Measurements from ENCODE around the gene ADTRP. TPM values are rescaled to one million over a fixed set of nuclear protein-coding genes. Genes with fewer than 3 reads are reported as not detected.

ADTRP gene
- total RNA-seq, 4 donors from 2014 or later: 119 to 199 (median 181) TPM

DNA sequence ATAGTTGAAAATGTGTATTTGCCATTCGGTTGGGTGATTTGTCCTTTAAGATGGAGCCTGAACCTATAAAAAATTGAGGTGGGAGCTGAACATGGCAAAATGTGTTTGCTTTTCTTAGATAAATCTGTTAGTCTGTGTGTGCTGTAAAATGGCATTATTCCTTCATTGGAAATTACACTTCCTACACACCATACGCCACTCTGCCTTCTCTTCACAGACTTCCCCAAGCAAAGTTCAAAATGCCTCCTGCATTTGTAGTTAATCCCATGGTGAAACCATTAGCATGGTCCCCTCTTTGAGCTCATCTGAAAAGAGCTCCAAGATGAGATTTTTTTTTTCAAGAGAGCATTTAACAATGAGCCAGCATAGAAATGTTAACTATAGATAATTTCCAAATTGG, 567 bp downstream of the ADTRP start:
- DNase-seq: no peak

DNA sequence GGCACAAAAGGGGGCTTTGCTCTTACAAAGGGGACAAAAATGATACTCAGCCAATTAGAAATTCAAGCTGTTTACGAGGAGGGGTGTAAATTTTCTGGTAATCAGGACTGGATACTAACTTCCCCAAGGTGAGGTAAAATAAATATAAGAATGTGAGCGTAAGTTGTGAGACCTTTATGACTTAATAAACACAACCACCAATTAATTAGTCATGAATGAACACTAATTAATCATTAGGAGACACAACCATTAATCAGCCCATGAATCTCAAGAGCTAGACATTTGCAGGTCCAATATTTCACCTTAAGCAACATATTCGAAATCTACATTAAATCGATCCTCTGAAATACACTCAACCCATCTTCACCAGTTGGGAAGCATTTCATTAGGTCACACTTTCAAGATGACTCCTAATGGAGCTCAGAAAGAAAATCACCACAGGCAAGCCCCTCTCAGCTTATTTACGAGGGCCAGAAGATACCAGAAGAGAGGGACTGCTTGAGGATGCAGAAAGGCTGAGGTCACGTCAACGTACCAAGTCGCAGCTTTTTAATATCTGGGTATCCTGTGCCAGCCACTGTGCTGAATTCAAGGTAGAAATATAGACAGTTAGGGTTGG, 2.7 kb downstream of the ADTRP start:
- intact Hi-C loops (cut with DNase I; ENCODE audit: low total_unique reads) (no loop called here), in situ Hi-C loops (cut with MboI; ENCODE audit: low pct_ligation_motif_present in 1 of 4, low pct_unique_long_range_greater_than_20kb in 1 of 4, low sequenced_read_pairs in 3 of 4) (no loop called here)
- DNase-seq: no peak
- TF ChIP-seq POLR2A (IDR thresholded peaks at IDR 0.05) (no peak), POLR2AphosphoS5 (IDR thresholded peaks at IDR 0.05) (no peak), EP300 (IDR thresholded peaks at IDR 0.05; ENCODE audit: low read depth) (no peak)
- TF ChIP-seq, protein P1, sequence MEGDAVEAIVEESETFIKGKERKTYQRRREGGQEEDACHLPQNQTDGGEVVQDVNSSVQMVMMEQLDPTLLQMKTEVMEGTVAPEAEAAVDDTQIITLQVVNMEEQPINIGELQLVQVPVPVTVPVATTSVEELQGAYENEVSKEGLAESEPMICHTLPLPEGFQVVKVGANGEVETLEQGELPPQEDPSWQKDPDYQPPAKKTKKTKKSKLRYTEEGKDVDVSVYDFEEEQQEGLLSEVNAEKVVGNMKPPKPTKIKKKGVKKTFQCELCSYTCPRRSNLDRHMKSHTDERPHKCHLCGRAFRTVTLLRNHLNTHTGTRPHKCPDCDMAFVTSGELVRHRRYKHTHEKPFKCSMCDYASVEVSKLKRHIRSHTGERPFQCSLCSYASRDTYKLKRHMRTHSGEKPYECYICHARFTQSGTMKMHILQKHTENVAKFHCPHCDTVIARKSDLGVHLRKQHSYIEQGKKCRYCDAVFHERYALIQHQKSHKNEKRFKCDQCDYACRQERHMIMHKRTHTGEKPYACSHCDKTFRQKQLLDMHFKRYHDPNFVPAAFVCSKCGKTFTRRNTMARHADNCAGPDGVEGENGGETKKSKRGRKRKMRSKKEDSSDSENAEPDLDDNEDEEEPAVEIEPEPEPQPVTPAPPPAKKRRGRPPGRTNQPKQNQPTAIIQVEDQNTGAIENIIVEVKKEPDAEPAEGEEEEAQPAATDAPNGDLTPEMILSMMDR (IDR thresholded peaks at IDR 0.05): no peak
- Histone ChIP-seq H3K36me3 (no peaks in the 10 kb centered on the region), H3K27me3 (no peaks in the 10 kb centered on the region), H3K4me1 (peaks cover 9 to 16% (median 14%) of the 10 kb centered on the region in 4 donors), H3K9me3 (no peaks in the 10 kb centered on the region), H3K27ac (no peak overlapping the region), H3K4me3 (no peak overlapping the region)
- 93 to 94% methylated on average over 8 of the region's 8 CpGs for WGBS, 2 donors (ENCODE audit: low coverage in 1 of 2)

More for the DNA sequence above, 567 bp downstream of the ADTRP start:
- intact Hi-C loops (cut with DNase I; ENCODE audit: low total_unique reads) (no loop called here), in situ Hi-C loops (cut with MboI; ENCODE audit: low pct_ligation_motif_present in 1 of 4, low pct_unique_long_range_greater_than_20kb in 1 of 4, low sequenced_read_pairs in 3 of 4) (no loop called here)
- H3K36me3 ChIP-seq: no peaks in the 10 kb centered on the region
- H3K27ac ChIP-seq: peak overlapping the region; percentile 83 to 88 (median 84)
- peak overlapping the region in 3 of 4 donors; percentile 6 to 36 (median 26) for H3K4me3 ChIP-seq
- whole genome bisulfite sequencing, 2 donors (ENCODE audit: low coverage in 1 of 2): 48 to 72% methylated on average over 2 of the region's 2 CpGs
- peaks cover 4 to 11% (median 7%) of the 10 kb centered on the region in 4 donors for H3K4me1 ChIP-seq
- no peaks in the 10 kb centered on the region for H3K27me3 ChIP-seq
- no peak for TF ChIP-seq POLR2AphosphoS5 (IDR thresholded peaks at IDR 0.05)
- no peak for TF ChIP-seq EP300 (IDR thresholded peaks at IDR 0.05; ENCODE audit: low read depth)
- TF ChIP-seq, protein P1 (IDR thresholded peaks at IDR 0.05): no peak
- no peak for TF ChIP-seq POLR2A (IDR thresholded peaks at IDR 0.05)
- no peaks in the 10 kb centered on the region for H3K9me3 ChIP-seq

DNA sequence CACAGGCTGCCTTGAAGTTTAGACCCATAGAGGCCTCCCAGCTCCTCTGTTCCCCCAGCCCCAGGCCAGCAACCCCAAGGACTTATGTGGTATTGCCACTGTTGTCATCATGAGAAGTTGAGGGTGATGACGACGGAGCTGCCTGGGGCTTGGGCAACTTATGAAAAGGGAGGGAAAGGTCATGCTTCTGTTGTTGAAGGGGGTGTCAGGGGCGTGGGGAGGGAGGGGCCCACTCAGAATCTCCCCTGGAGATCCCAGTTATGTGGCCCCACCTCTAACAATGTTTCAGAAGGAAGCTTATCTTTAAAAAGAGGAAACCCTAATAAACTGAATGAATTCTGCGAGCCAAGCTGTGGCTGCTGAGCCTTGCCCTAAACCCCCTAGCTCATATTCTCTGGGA, 4.2 kb downstream of the ADTRP start:
- DNase-seq: no peak
- intact Hi-C loops (cut with DNase I; ENCODE audit: low total_unique reads) (no loop called here), in situ Hi-C loops (cut with MboI; ENCODE audit: low pct_ligation_motif_present in 1 of 4, low pct_unique_long_range_greater_than_20kb in 1 of 4, low sequenced_read_pairs in 3 of 4) (no loop called here)
- Histone ChIP-seq H3K9me3 (no peaks in the 10 kb centered on the region), H3K4me3 (no peak overlapping the region), H3K27me3 (no peaks in the 10 kb centered on the region), H3K36me3 (no peaks in the 10 kb centered on the region), H3K4me1 (peaks cover 18 to 28% (median 23%) of the 10 kb centered on the region in 4 donors), H3K27ac (no peak overlapping the region)
- 70% methylated on average over 4 of the region's 4 CpGs; no CpG with 5 or more reads in 1 of the 2 donors for WGBS, 2 donors (ENCODE audit: low coverage in 1 of 2)
- TF ChIP-seq POLR2A (IDR thresholded peaks at IDR 0.05): no peak
- TF ChIP-seq, protein P1 (IDR thresholded peaks at IDR 0.05): no peak
- TF ChIP-seq POLR2AphosphoS5 (IDR thresholded peaks at IDR 0.05): no peak
- TF ChIP-seq EP300 (IDR thresholded peaks at IDR 0.05; ENCODE audit: low read depth): no peak

DNA sequence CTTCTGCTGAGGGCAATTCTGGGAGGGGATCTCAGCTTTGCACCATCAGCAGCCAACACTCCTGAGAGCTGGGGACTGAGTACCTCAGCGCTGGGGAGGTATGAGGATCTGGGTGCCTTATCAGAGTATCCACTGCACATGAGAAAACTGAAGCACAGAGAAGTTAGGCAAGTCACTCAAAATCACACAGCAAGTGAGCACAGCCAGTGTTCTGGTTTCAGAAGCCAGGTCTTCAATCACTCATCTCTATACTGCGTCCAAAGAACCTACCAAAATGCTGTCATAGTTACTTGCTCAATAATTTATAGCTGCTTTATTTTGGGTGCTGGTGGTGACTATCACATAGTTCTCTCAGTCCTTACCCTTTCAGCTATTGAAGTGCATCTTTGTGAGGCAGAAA, 5.0 kb downstream of the ADTRP start:
- Histone ChIP-seq H3K9me3 (no peaks in the 10 kb centered on the region), H3K27ac (no peak overlapping the region), H3K4me3 (no peak overlapping the region), H3K36me3 (no peaks in the 10 kb centered on the region), H3K27me3 (no peaks in the 10 kb centered on the region), H3K4me1 (peaks cover 15 to 29% (median 25%) of the 10 kb centered on the region in 4 donors)
- WGBS, 2 donors (ENCODE audit: low coverage in 1 of 2): 95% methylated on average over 2 of the region's 2 CpGs; no CpG with 5 or more reads in 1 of the 2 donors
- intact Hi-C loops (cut with DNase I; ENCODE audit: low total_unique reads) (no loop called here), in situ Hi-C loops (cut with MboI; ENCODE audit: low pct_ligation_motif_present in 1 of 4, low pct_unique_long_range_greater_than_20kb in 1 of 4, low sequenced_read_pairs in 3 of 4) (no loop called here)
- DNase-seq: no peak
- TF ChIP-seq POLR2A (IDR thresholded peaks at IDR 0.05): no peak
- TF ChIP-seq, protein P1 (IDR thresholded peaks at IDR 0.05): no peak
- TF ChIP-seq POLR2AphosphoS5 (IDR thresholded peaks at IDR 0.05): no peak
- TF ChIP-seq EP300 (IDR thresholded peaks at IDR 0.05; ENCODE audit: low read depth): no peak
